NCI-H82 treated with DMSO at 0.1 percent for 48 hours (cell line): Measurements from ENCODE around the gene TBC1D5.
A peak's percentile ranks its signal among the peaks of the same experiment; 100 is the strongest.
"Not testable (repeated sequence)": the region's sequence is repeated elsewhere in the genome, so short reads cannot be mapped to it uniquely, and the experiment has no call there.

Experiments used
- DNase-seq: peaks from one replicate; lab custom pipeline; 2025; ENCODE audit not compliant: unreplicated experiment; lab: John Stamatoyannopoulos, UW

TBC1D5 gene

GRCh38 chr3:17552351-17552750, 190.1 kb downstream of the TBC1D5 start:
- no peak for DNase-seq

- DNase-seq: no peak
Observed at GRCh38 chr3:17551895-17552294, 190.5 kb downstream of the TBC1D5 start.

- DNase-seq: peak; percentile 4
Observed at GRCh38 chr3:17551333-17551732, 191.1 kb downstream of the TBC1D5 start.

- DNase-seq: no peak
Observed at GRCh38 chr3:17550624-17551023, 191.8 kb downstream of the TBC1D5 start.

GRCh38 chr3:17546500-17547255, 195.8 kb downstream of the TBC1D5 start:
- no peak for DNase-seq

- no peak for DNase-seq
Observed at GRCh38 chr3:17544632-17545031, 197.8 kb downstream of the TBC1D5 start.

- no peak for DNase-seq
Observed at GRCh38 chr3:17542591-17542990, 199.8 kb downstream of the TBC1D5 start.

GRCh38 chr3:17539436-17539835, 203.0 kb downstream of the TBC1D5 start:
- no peak for DNase-seq

- DNase-seq: no peak
Observed at GRCh38 chr3:17535274-17535673, 207.2 kb downstream of the TBC1D5 start.

- not testable (repeated sequence) for DNase-seq
Observed at GRCh38 chr3:17532446-17532845, 210.0 kb downstream of the TBC1D5 start.

- DNase-seq: no peak
Observed at GRCh38 chr3:17529677-17530076, 212.8 kb downstream of the TBC1D5 start.

- DNase-seq: no peak
Observed at GRCh38 chr3:17518189-17519059, 224.0 kb downstream of the TBC1D5 start.

- DNase-seq: no peak
Observed at GRCh38 chr3:17515445-17516234, 226.8 kb downstream of the TBC1D5 start.

- no peak for DNase-seq
Observed at GRCh38 chr3:17514597-17514996, 227.8 kb downstream of the TBC1D5 start.

- no peak for DNase-seq
Observed at GRCh38 chr3:17510265-17510664, 232.2 kb downstream of the TBC1D5 start.

GRCh38 chr3:17508180-17508752, 234.2 kb downstream of the TBC1D5 start:
- DNase-seq: no peak

- DNase-seq: no peak
Observed at GRCh38 chr3:17507480-17507879, 235.0 kb downstream of the TBC1D5 start.

- no peak for DNase-seq
Observed at GRCh38 chr3:17505856-17506255, 236.6 kb downstream of the TBC1D5 start.

GRCh38 chr3:17501745-17502144, 240.7 kb downstream of the TBC1D5 start:
- DNase-seq: no peak

- no peak for DNase-seq
Observed at GRCh38 chr3:17500618-17501017, 241.8 kb downstream of the TBC1D5 start.
